K562 (cell line): Measurements from ENCODE around the gene CARF. TPM values are rescaled to one million over a fixed set of nuclear protein-coding genes. Genes with fewer than 3 reads are reported as not detected.
"Not testable (repeated sequence)": the region's sequence is repeated elsewhere in the genome, so short reads cannot be mapped to it uniquely, and the experiment has no call there.

Source experiments
- ATAC-seq: fragments of 200-7000 bp; cut with Tn5 transposase; 3 replicates; pipeline ENCODE4 v1.9.1; 2020; ENCODE audit warnings: moderate library complexity
- BruUV-seq: library from RNA; stranded (reverse); fragments of 400-500 nt; replicated peaks from 2 replicates; lab custom pipeline; 2021; lab: Mats Ljungman, UMichigan
- CTCF ChIA-PET: fragments of 300-600 bp; formaldehyde crosslinking; extraction: SDS; loops from one replicate; lab custom pipeline; 2021; ENCODE audit warnings: low intra/inter-chr PET ratio; lab: Yijun Ruan, JAX
- POLR2A ChIA-PET: fragments of 300-600, 350-650 bp; sonication (Branson Sonifier 250); formaldehyde crosslinking; extraction: SDS; loops from one replicate; lab custom pipeline; 2021; ENCODE audit warnings: antibody characterized with exemption, inconsistent platforms; lab: Yijun Ruan, JAX
- DNase-seq, 4 experiments: peaks; one replicate each; pipeline versions ENCODE4 v3.0.0 to v3.0.0-alpha.2; 2011 to 2018; ENCODE audit warnings: low spot score in 3 of 4, mixed read lengths in 3 of 4; ENCODE audit errors: extremely low read depth in 1 of 4
- FAIRE-seq: peaks from 2 replicates; lab custom pipeline; 2011; peaks lifted over from hg19 to GRCh38; lab: Jason Lieb, UNC
- H2AFZ ChIP-seq: 2 replicates; pipeline ENCODE4 v1.6.0; 2011; ENCODE audit warnings: low read depth, low read length, control low read depth, inconsistent platforms
- H3K27ac ChIP-seq: fragments of 200-600 bp; 3 replicates; pipeline ENCODE4 v1.8.0; 2011; ENCODE audit warnings: low read depth, mild to moderate bottlenecking, control low read depth, inconsistent platforms, low read length, moderate library complexity, mixed read lengths; ENCODE audit errors: extremely low read depth
- H3K27me3 ChIP-seq, 2 experiments: fragments of 300-600 bp in 1 of 2; 2 replicates in 1 of 2; 3 replicates in 1 of 2; pipeline versions ENCODE4 v1.6.0 to v1.8.0; 2011; ENCODE audit warnings: inconsistent platforms in 2 of 2, low read length in 2 of 2, mild to moderate bottlenecking in 1 of 2, mixed read lengths in 1 of 2, moderate library complexity in 1 of 2; ENCODE audit not compliant: control insufficient read depth in 2 of 2, insufficient read depth in 2 of 2
- H3K36me3 ChIP-seq: fragments of 300-600 bp; 3 replicates; pipeline ENCODE4 v1.8.0; 2011; ENCODE audit warnings: mild to moderate bottlenecking, low read length, inconsistent platforms; ENCODE audit not compliant: control insufficient read depth, insufficient read depth
- H3K4me1 ChIP-seq, 2 experiments: fragments of 200-600 bp in 1 of 2; replicated peaks in 1 of 2; 2 replicates in 1 of 2; 3 replicates in 1 of 2; pipeline versions ENCODE4 v1.5.1 to v1.8.0; 2011; ENCODE audit warnings: inconsistent platforms in 2 of 2, low read length in 2 of 2, mild to moderate bottlenecking in 1 of 2, mixed read lengths in 1 of 2, moderate library complexity in 1 of 2; ENCODE audit not compliant: control insufficient read depth in 2 of 2, insufficient read depth in 2 of 2
- H3K4me2 ChIP-seq: 2 replicates; pipeline ENCODE4 v1.6.1; 2011; ENCODE audit warnings: low read length, control low read depth, inconsistent platforms, mixed read lengths; ENCODE audit not compliant: insufficient read depth
- H3K4me3 ChIP-seq: fragments of 200-600 bp; sonication (generic), shearing (Covaris generic); 2 replicates; pipeline ENCODE4 v1.5.1; 2016; ENCODE audit warnings: control low read depth, inconsistent platforms
- H3K79me2 ChIP-seq: fragments of 200-600 bp; 3 replicates; pipeline ENCODE4 v1.8.0; 2011; ENCODE audit warnings: low read length, inconsistent platforms; ENCODE audit not compliant: control insufficient read depth, insufficient read depth
- H3K9ac ChIP-seq, 2 experiments: 2 replicates each; pipeline versions ENCODE4 v1.6.0 to v1.6.1; 2011; ENCODE audit warnings: low read depth in 2 of 2, low read length in 2 of 2, control low read depth in 1 of 2, inconsistent platforms in 1 of 2, mild to moderate bottlenecking in 1 of 2, mixed read lengths in 1 of 2; ENCODE audit not compliant: insufficient read depth in 1 of 2
- H3K9me1 ChIP-seq: one replicate; pipeline ENCODE4 v1.6.0; 2011; ENCODE audit warnings: inconsistent platforms, mild to moderate bottlenecking, low read length, moderate library complexity; ENCODE audit not compliant: control insufficient read depth, insufficient read depth
- H3K9me3 ChIP-seq: replicated peaks from 2 replicates; pipeline ENCODE4 v1.5.1; 2011; ENCODE audit warnings: low read depth, low read length, inconsistent platforms; ENCODE audit not compliant: control insufficient read depth, insufficient read depth
- H4K20me1 ChIP-seq: replicated peaks from 2 replicates; pipeline ENCODE4 v1.6.1; 2011; ENCODE audit warnings: low read length, inconsistent platforms, mixed read lengths; ENCODE audit not compliant: control insufficient read depth, insufficient read depth
- ADNP ChIP-seq: fragments of 200-800 bp; sonication (Bioruptor generic); IDR thresholded peaks from 2 replicates; pipeline ENCODE4 v1.6.1; 2016; ENCODE audit warnings: missing genetic modification characterization, missing compliant biosample characterization
- C11orf30 ChIP-seq: fragments of 450-650 bp; IDR thresholded peaks from 2 replicates; pipeline ENCODE4 v1.6.1; 2016; ENCODE audit warnings: low read depth, mild to moderate bottlenecking
- EGR1 ChIP-seq: fragments of 450-650 bp; conservative IDR thresholded peaks from 2 replicates; pipeline ENCODE4 v1.6.1; 2017; ENCODE audit warnings: mild to moderate bottlenecking
- ETV5 ChIP-seq: sonication (generic); formaldehyde crosslinking; IDR thresholded peaks from 2 replicates; pipeline ENCODE4 v1.4.0; 2020; ENCODE audit warnings: low read depth, mild to moderate bottlenecking, missing genetic modification reagents
- KAT2B ChIP-seq: IDR thresholded peaks from one replicate; pipeline ENCODE4 v1.6.1; 2012; ENCODE audit warnings: low read depth, mild to moderate bottlenecking, control low read depth, inconsistent platforms, low read length, moderate library complexity
- MAFF ChIP-seq: IDR thresholded peaks from 2 replicates; pipeline ENCODE4 v1.6.1; 2012; ENCODE audit warnings: low read length, improper control_type of control experiment
- MAFG ChIP-seq: fragments of 450-650 bp; conservative IDR thresholded peaks from 2 replicates; pipeline ENCODE4 v1.6.1; 2016; ENCODE audit warnings: missing genetic modification characterization, missing compliant biosample characterization
- SRF ChIP-seq, 2 experiments: fragments of 250-450, 450-650 bp in 1 of 2; sonication (Bioruptor Pico) in 1 of 2; sonication (generic) in 1 of 2; formaldehyde crosslinking; IDR thresholded peaks; 2 replicates each; pipeline versions ENCODE4 v1.5.0 to v1.5.1; 2020 to 2022; ENCODE audit warnings: mild to moderate bottlenecking in 1 of 2, missing genetic modification reagents in 1 of 2
- ZBTB1 ChIP-seq: sonication (generic); formaldehyde crosslinking; IDR thresholded peaks from 2 replicates; pipeline ENCODE4 v1.8.1; 2023; ENCODE audit warnings: missing genetic modification reagents, low read depth, mild to moderate bottlenecking, borderline replicate concordance
- ZNF217 ChIP-seq: sonication (generic); formaldehyde crosslinking; IDR thresholded peaks from 2 replicates; pipeline ENCODE4 v1.8.0; 2022; ENCODE audit warnings: mild to moderate bottlenecking, missing genetic modification reagents
- ZNF316 ChIP-seq: fragments of 450-650 bp; IDR thresholded peaks from 2 replicates; pipeline ENCODE4 v1.6.1; 2016
- WGBS: fragments of 100-300 bp; shearing (Covaris generic); methylation state at CpG from one replicate; pipeline ENCODE4 v1.1.6; 2016; ENCODE audit warnings: low coverage, mixed read lengths; ENCODE audit not compliant: insufficient coverage; ENCODE audit errors: missing lambda C conversion rate; 5-methylcytosine and 5-hydroxymethylcytosine counted together
- in situ Hi-C: fragments of 300-500 bp; cut with MboI; formaldehyde crosslinking; loops from 4 replicates; pipeline ENCODE4 v1.15.0; 2018; ENCODE audit warnings: inconsistent platforms, mixed read lengths
- intact Hi-C: fragments of 100-400 bp; cut with micrococcal nuclease; formaldehyde crosslinking; loops from 2 replicates; pipeline ENCODE4 v1.14.2; 2022
- polyA plus RNA-seq, 8 experiments: library from polyadenylated mRNA; depleted of rRNA in 4 of 8; stranded (reverse) in 5 of 8; unstranded in 3 of 8; fragments of >200 nt; fragmentation: Nextera tagmentation in 2 of 8; fragmentation: Illumina TruSeq in 1 of 8; extraction: Ambion mirVana in 2 of 8; extraction: Trizol in 1 of 8; gene quantifications; 2 replicates each; pipeline versions ENCODE4 v1.2.1 to v1.2.3, GENCODE V29; 2011 to 2014; ENCODE audit warnings: inconsistent platforms in 1 of 8, missing spikeins in 1 of 8
- total RNA-seq, 7 experiments: library from RNA; depleted of rRNA in 6 of 7; stranded (reverse); fragments of >200 nt in 6 of 7; fragmentation: Illumina TruSeq in 2 of 7; extraction: Trizol in 2 of 7; gene quantifications; 2 replicates each; pipeline versions ENCODE4 v1.2.1 to v1.2.3, GENCODE V29; 2011 to 2021; ENCODE audit warnings: low replicate concordance in 1 of 7

The CARF gene
- total and polyA plus RNA-seq, 9 of the 15 experiments (the other 6 are each of a cell fraction or from before 2014, with no cell fraction given), result 0.31 to 4.2 (median 1.2) TPM

GRCh38 chr2:202910250-202910649, 1.8 kb upstream of the CARF start:
- H3K79me2 ChIP-seq, result peaks cover 70% of the 10 kb centered on the region
- 4% methylated on average over 4 of the region's 5 CpGs for WGBS
- POLR2A ChIA-PET, result not testable (repeated sequence)

GRCh38 chr2:202910698-202911097, 1.4 kb upstream of the CARF start:
- DNase-seq (peak in 1 of 4 experiments; percentile 1), FAIRE-seq (no peak), ATAC-seq (no peak)
- H4K20me1 ChIP-seq, result no peaks in the 10 kb centered on the region
- peak overlapping the region; percentile 93; the same call in 2 of the 3 replicates for H3K27ac ChIP-seq
- TF ChIP-seq ZNF316 (peak; percentile 90), SRF (CRISPR knock-in tag; IDR thresholded peaks at IDR 0.05) (no peak), ZBTB1 (CRISPR knock-in tag) (no peak), MAFF (peak; percentile 42), ETV5 (CRISPR knock-in tag) (no peak), ZNF217 (CRISPR knock-in tag) (no peak), C11orf30 (peak; percentile 76), MAFG (tag) (peak; percentile 52), KAT2B (no peak)
- no peaks in the 10 kb centered on the region for H3K9me1 ChIP-seq
- no TSS peak for BruUV-seq
- H2AFZ ChIP-seq, result no peak overlapping the region
- H3K79me2 ChIP-seq, result peaks cover 66% of the 10 kb centered on the region
- no peaks in the 10 kb centered on the region for H3K27me3 ChIP-seq
- intact Hi-C loops (loop anchor here (2.0 to 5.0 kb wide), 2 partner anchors 57 to 104 kb away; partner anchors contain the start of gene NBEAL1), in situ Hi-C loops (no loop called here)
- no peaks in the 10 kb centered on the region for H3K9me3 ChIP-seq
- 0% methylated on average over 3 of the region's 3 CpGs for WGBS
- ChIA-PET POLR2A (no interaction called here), CTCF (no interaction called here)
- H3K36me3 ChIP-seq, result peaks cover 29% of the 10 kb centered on the region; the same call in 2 of the 3 replicates
- peak overlapping the region; percentile 69 for H3K4me3 ChIP-seq
- H3K9ac ChIP-seq, result peak overlapping the region in 1 of 2 experiments; percentile 95; a peak in 3 of 4 replicates
- peaks cover 0 to 5% of the 10 kb centered on the region in 2 experiments; a peak in 2 of 5 replicates for H3K4me1 ChIP-seq
- H3K4me2 ChIP-seq, result peak overlapping the region; percentile 98

More at GRCh38 chr2:202910250-202910649, 1.8 kb upstream of the CARF start:
- DNase-seq, result peak in 1 of 4 experiments; percentile 21
- Histone ChIP-seq H3K4me3 (peak overlapping the region; percentile 69), H3K4me2 (peak overlapping the region; percentile 98), H3K36me3 (peaks cover 34% of the 10 kb centered on the region; the same call in 2 of the 3 replicates), H3K27ac (peak overlapping the region; percentile 93), H3K9ac (peak overlapping the region; percentile 85 to 95; a peak in 3 of 4 replicates)
- intact Hi-C loops, result loop anchor here (2.0 to 5.0 kb wide), 2 partner anchors 57 to 105 kb away; partner anchors contain the start of gene NBEAL1
- H4K20me1 ChIP-seq, in situ Hi-C loops, H3K27me3 ChIP-seq, H3K9me1 ChIP-seq, ATAC-seq, CTCF ChIA-PET, H3K9me3 ChIP-seq, H3K4me1 ChIP-seq, BruUV-seq, FAIRE-seq, H2AFZ ChIP-seq: not testable (repeated sequence)
- TF ChIP-seq EGR1 (0 out of 2 replicates have a peak, but pooled peaks have one; percentile 13), ADNP (tag) (peak; percentile 44; the same call in 1 of the 2 replicates)
